IPS-20b (cell line): ENCODE measurements around the gene POLR2L.

Experiments used
- H3K27ac ChIP-seq: one replicate; pipeline ENCODE4 v1.5.1; 2013; ENCODE audit warnings: low read length
- H3K27me3 ChIP-seq: 2 replicates; pipeline ENCODE4 v1.6.1; 2013; ENCODE audit warnings: mild to moderate bottlenecking, low read length, inconsistent platforms; ENCODE audit not compliant: insufficient read depth
- H3K36me3 ChIP-seq: 2 replicates; pipeline ENCODE4 v1.6.1; 2013; ENCODE audit warnings: low read depth, mild to moderate bottlenecking, inconsistent platforms, low read length, moderate library complexity; ENCODE audit not compliant: insufficient read depth
- H3K4me1 ChIP-seq: 2 replicates; pipeline ENCODE4 v1.6.1; 2013; ENCODE audit warnings: mild to moderate bottlenecking, control low read depth, inconsistent platforms, low read length, moderate library complexity; ENCODE audit not compliant: insufficient read depth
- H3K4me3 ChIP-seq: 2 replicates; pipeline ENCODE4 v1.5.1; 2013; ENCODE audit warnings: mild to moderate bottlenecking, low read length, inconsistent platforms
- H3K9ac ChIP-seq: 2 replicates; pipeline ENCODE4 v1.6.1; 2013; ENCODE audit warnings: low read depth, mild to moderate bottlenecking, inconsistent platforms, low read length, moderate library complexity
- H3K9me3 ChIP-seq: 2 replicates; pipeline ENCODE4 v1.6.1; 2013; ENCODE audit warnings: mild to moderate bottlenecking, low read depth, low read length, inconsistent platforms; ENCODE audit not compliant: insufficient read depth

POLR2L gene

GRCh38 chr11:792535-792821, 49.9 kb downstream of the POLR2L start:
- H3K27ac ChIP-seq, result no peak overlapping the region
- no peak overlapping the region for H3K9ac ChIP-seq
- H3K4me1 ChIP-seq, result peaks cover 8% of the 10 kb centered on the region; the same call in 1 of the 2 replicates
- no peaks in the 10 kb centered on the region for H3K9me3 ChIP-seq
- H3K4me3 ChIP-seq, result no peak overlapping the region
- peaks cover 8% of the 10 kb centered on the region; the same call in 1 of the 2 replicates for H3K36me3 ChIP-seq
- no peaks in the 10 kb centered on the region for H3K27me3 ChIP-seq

DNA sequence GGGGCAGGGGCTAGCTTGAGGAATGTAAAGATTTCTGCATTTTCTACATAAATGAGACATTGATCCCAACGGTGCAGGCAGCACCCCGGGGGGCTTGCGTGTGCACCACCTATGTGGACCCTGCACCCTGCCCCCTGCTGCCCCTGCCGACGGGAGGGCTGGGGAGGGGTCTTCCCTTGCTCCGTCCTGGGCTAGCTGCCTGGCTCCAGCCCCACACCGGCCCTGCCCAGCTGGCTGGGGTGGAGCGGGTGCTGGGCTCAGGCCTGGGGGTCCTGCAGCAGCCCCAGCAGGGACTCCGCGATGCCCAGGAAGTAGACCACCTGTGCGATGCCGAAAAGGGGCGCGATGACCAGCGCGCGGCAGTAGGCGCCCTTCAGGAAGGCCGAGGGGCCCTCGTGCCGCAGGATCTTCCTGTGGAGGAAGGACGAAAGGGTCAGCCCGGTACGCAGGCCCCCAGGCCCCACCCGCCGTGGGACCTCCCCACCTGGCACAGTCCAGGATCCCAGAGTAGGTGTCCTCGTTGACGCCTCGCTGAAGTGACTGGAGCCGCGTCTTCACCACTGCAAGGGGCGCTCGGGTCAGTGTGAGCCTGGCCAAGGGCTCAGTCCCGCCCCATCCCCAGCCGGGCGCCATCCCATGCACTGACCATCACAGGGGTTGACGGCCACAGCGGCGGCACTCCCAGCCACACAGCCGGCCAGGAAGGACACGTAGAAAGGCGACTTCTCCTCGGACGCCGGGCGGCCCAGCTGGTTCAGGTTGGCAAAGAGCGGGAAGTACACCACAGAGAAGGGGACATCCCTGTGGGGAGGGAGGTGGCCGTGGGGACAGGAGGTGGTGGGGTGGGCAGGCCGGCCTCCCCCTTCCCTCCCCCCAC, 50.4 kb downstream of the POLR2L start:
- Histone ChIP-seq H3K27ac (no peak overlapping the region), H3K9me3 (no peaks in the 10 kb centered on the region), H3K4me1 (peaks cover 5% of the 10 kb centered on the region; the same call in 1 of the 2 replicates), H3K36me3 (peaks cover 8% of the 10 kb centered on the region; the same call in 1 of the 2 replicates), H3K4me3 (no peak overlapping the region), H3K27me3 (no peaks in the 10 kb centered on the region), H3K9ac (no peak overlapping the region)

DNA sequence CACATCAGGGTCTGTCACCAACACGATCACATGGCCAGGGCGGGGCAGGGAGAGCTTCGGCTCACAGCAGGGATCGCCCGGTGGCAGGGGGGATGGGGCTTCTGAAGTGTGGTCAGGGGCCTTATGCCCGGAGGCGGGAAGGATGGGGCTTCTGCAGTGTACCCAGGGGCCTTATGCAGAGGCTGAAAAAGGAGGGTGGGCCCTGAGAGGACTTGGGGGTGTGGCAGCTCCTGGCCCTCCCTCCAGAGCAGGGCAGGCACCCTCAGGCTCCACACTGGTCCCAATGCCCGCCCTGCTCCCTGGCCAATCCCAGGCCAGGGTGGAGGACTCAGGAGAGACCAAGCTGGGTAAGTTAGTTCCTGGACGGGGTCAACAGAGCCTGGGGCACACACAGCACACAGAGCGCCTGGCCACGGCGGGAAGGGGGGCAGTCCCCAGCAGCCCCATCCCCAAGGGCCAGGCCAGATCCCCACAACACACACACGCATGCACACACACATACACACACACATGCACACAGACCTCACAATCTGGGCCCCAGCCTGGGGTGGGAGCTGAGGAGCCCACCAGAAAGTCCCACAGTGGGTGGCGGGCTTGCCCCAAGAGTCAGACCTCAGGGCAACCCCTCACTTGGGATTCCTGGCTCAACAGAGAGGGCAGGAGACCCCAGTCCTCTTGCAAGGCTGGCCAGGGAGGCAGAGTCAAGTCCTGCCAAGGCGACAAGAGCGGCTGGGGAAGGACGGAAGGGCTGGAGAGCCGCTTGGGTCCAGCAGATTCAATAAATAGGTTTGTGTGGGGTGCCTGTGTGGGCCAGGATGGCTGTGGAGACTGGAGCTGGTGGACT, 51.4 kb downstream of the POLR2L start:
- Histone ChIP-seq H3K36me3 (peaks cover 8% of the 10 kb centered on the region; the same call in 1 of the 2 replicates), H3K4me1 (peaks cover 4% of the 10 kb centered on the region; the same call in 1 of the 2 replicates), H3K9ac (no peak overlapping the region), H3K27ac (no peak overlapping the region), H3K9me3 (no peaks in the 10 kb centered on the region), H3K27me3 (no peaks in the 10 kb centered on the region), H3K4me3 (no peak overlapping the region)

DNA sequence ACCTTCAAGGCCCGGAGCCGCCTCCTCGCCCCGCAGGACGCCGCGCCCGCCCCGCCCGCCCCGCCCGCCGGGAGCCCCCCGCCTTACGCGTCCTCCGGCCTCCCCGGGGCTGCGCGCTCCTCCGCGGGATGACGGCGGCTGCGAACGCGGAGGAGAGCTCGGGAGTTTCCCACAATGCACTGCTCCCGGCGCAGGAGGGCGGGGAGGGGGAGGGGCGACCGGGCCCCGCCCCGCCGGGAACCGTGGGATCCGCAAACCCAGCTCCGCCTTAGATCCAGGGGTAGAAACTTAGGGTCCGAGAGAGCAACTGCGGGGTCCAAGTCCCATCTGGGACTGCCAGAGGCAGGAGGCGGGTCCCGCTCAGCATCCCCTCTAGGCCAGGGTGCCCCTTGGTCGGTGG, 52.4 kb downstream of the POLR2L start, which contains the start of gene CEND1:
TSS of gene CEND1 (minus strand) at position 148 of the 400 bp plus-strand sequence. CDS start 1,514 bp downstream, outside the sequence.
- Histone ChIP-seq H3K4me3 (no peak within 1 kb of the TSS; the same call in 1 of the 2 replicates), H3K9ac (no peak within 1 kb of the TSS; the same call in 1 of the 2 replicates), H3K27ac (no peak within 1 kb of the TSS), H3K36me3 (peaks cover 8% of the 10 kb centered on the region; the same call in 1 of the 2 replicates), H3K9me3 (no peaks in the 10 kb centered on the region), H3K4me1 (peaks cover 4% of the 10 kb centered on the region; the same call in 1 of the 2 replicates), H3K27me3 (no peaks in the 10 kb centered on the region)
